Colonic mucosa (tissue), 4 donors: ENCODE measurements around the gene MED15. TPM values are rescaled to one million over a fixed set of nuclear protein-coding genes. Genes with fewer than 3 reads are reported as not detected.

Experiments used
- DNase-seq: peaks from one replicate; pipeline ENCODE4 v3.0.0-alpha.2; 2020
- H3K27ac ChIP-seq: fragments of 200-600 bp; one replicate; pipeline ENCODE4 v1.8.0; 2021
- H3K27me3 ChIP-seq: fragments of 200-600 bp; one replicate; pipeline ENCODE4 v1.8.0; 2021
- H3K36me3 ChIP-seq: fragments of 200-600 bp; one replicate; pipeline ENCODE4 v1.8.0; 2021
- H3K4me1 ChIP-seq: fragments of 200-600 bp; one replicate; pipeline ENCODE4 v1.8.0; 2021; ENCODE audit warnings: mild to moderate bottlenecking
- H3K4me3 ChIP-seq: fragments of 200-600 bp; one replicate; pipeline ENCODE4 v1.8.0; 2021
- H3K9ac ChIP-seq, 2 donors: one replicate each; pipeline ENCODE4 v1.7.0; 2013; ENCODE audit warnings: control low read depth in 2 of 2, low read depth in 2 of 2, low read length in 2 of 2
- H3K9me3 ChIP-seq: fragments of 200-600 bp; one replicate; pipeline ENCODE4 v1.8.0; 2021
- CTCF ChIP-seq: fragments of 200-600 bp; IDR thresholded peaks from one replicate; pipeline ENCODE4 v1.8.0; 2022; ENCODE audit warnings: antibody characterized with exemption, mild to moderate bottlenecking
- intact Hi-C: fragments of 100-400 bp; cut with DNase I; formaldehyde crosslinking; loops from one replicate; pipeline ENCODE4 v1.14.1; 2022
- total RNA-seq, 2 donors: library from RNA; stranded (reverse); fragmentation: NEBNext Ultra II Directional in 1 of 2; extraction: Animal tissue kit (Norgen Biotek cat#: 25700) in 1 of 2; gene quantifications; one replicate each; pipeline ENCODE4 v1.2.1, GENCODE V29; 2021
- donor health status: healthy.
- donor health status: DM: no; HTN: no; CAD: no.
- donor health status: DM: no; HTN: no; CAD: no.

The MED15 gene
- total RNA-seq, 2 donors from 2014 or later, result 93.1 to 102 TPM

- TF ChIP-seq CTCF, result no peak
- Histone ChIP-seq H3K36me3 (peaks cover 46% of the 10 kb centered on the region), H3K27ac (no peak overlapping the region), H3K9ac (peak overlapping the region in 1 of 2 donors; percentile 5), H3K4me3 (no peak overlapping the region), H3K9me3 (no peaks in the 10 kb centered on the region), H3K4me1 (peaks cover 6% of the 10 kb centered on the region), H3K27me3 (no peaks in the 10 kb centered on the region)
- no peak for DNase-seq
- intact Hi-C loops, result loop anchor here (10.0 kb wide), 2 partner anchors 125 to 155 kb away; no protein-coding TSS in a partner anchor
These were observed 61.9 kb downstream of the MED15 start for GRCh38 chr22:20569059-20570058.

DNA sequence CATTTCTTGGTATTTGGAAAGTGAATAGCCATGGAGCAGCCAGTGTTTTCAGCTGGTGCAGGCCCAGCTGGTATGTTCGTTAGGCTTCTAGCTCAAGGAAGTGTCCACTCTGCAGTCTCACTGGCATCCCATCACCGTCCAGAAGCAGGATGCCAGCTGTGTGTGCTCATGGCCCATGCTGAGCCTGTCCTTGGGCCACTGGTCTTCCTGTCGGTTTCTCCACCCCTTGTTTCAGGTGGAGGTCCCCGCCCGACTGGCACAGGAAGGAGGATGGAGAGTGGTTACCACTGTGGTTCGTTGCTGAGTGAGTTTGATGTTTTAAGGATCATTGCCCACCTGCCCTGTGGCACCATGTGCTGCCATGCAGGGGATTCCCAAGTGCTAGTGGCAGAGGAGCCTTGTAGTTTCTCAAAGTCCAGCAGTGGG lies 63.7 kb downstream of the MED15 start:
- Histone ChIP-seq H3K36me3 (peaks cover 52% of the 10 kb centered on the region), H3K27ac (no peak overlapping the region), H3K4me3 (no peak overlapping the region), H3K4me1 (peaks cover 6% of the 10 kb centered on the region), H3K9ac (no peak overlapping the region), H3K27me3 (no peaks in the 10 kb centered on the region), H3K9me3 (no peaks in the 10 kb centered on the region)
- intact Hi-C loops, result loop anchor here (10.0 kb wide), 1 partner anchor 156 kb away; no protein-coding TSS in a partner anchor
- no peak for DNase-seq
- TF ChIP-seq CTCF, result no peak

- intact Hi-C loops, result loop anchor here (10.0 kb wide), 1 partner anchor 157 kb away; no protein-coding TSS in a partner anchor
- H3K9me3 ChIP-seq, result no peaks in the 10 kb centered on the region
- peak; percentile 46 for DNase-seq
- H3K4me3 ChIP-seq, result no peak overlapping the region
- peaks cover 55% of the 10 kb centered on the region for H3K36me3 ChIP-seq
- no peak overlapping the region for H3K9ac ChIP-seq
- peaks cover 5% of the 10 kb centered on the region for H3K4me1 ChIP-seq
- H3K27ac ChIP-seq, result no peak overlapping the region
- TF ChIP-seq CTCF, result peak; percentile 78
- no peaks in the 10 kb centered on the region for H3K27me3 ChIP-seq
These were observed 64.2 kb downstream of the MED15 start for GRCh38 chr22:20571531-20572007.

DNA sequence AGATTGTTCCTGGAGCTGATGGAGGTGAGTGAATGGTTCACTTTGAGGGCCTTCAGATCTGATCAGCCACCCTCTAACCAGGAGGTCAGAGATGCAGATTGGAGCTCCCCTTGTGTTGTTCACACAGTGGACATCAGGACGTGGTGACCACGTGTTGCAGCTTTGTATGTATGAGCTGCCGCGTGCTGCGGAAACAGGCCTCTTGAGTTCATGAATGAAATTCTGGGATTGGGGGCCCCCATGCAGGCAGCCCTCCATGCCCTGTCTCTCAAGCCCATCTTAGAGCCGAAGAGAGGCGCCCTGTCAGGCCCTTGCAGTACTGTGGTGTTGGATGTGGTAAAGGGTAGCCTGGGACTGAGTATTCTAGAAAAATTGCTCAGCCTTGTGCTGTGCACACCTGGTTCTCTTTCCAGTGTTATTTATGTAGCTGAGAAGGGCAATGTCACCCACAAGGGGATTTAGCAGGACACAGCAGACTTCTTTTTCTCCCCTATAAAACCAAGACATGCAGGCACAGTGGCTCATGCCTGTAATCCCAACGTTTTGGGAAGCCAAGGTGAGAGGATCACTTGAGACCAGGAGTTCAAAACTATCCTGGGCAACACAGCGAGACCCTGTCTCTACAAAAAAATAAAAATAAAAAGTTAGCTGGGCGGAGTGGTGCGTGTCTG lies 64.9 kb downstream of the MED15 start:
- no peak for DNase-seq
- no peak for TF ChIP-seq CTCF
- peaks cover 49% of the 10 kb centered on the region for H3K36me3 ChIP-seq

GRCh38 chr22:20573176-20573832 lies 65.9 kb downstream of the MED15 start:
- no peak for DNase-seq
- Histone ChIP-seq H3K36me3 (peaks cover 46% of the 10 kb centered on the region), H3K27ac (no peak overlapping the region), H3K4me1 (no peaks in the 10 kb centered on the region), H3K4me3 (no peak overlapping the region), H3K27me3 (no peaks in the 10 kb centered on the region), H3K9me3 (no peaks in the 10 kb centered on the region), H3K9ac (no peak overlapping the region)
- TF ChIP-seq CTCF, result no peak
- intact Hi-C loops, result loop anchor here (10.0 kb wide), 1 partner anchor 159 kb away; no protein-coding TSS in a partner anchor

More for the DNA sequence above, 64.9 kb downstream of the MED15 start:
- intact Hi-C loops, result loop anchor here (10.0 kb wide), 1 partner anchor 157 kb away; no protein-coding TSS in a partner anchor
- H3K27ac ChIP-seq, result no peak overlapping the region
- H3K9ac ChIP-seq, result no peak overlapping the region
- H3K4me3 ChIP-seq, result no peak overlapping the region
- H3K4me1 ChIP-seq, result no peaks in the 10 kb centered on the region
- no peaks in the 10 kb centered on the region for H3K9me3 ChIP-seq
- no peaks in the 10 kb centered on the region for H3K27me3 ChIP-seq
